GM23338 (cell line): ENCODE data around the gene KLK10. TPM values are rescaled to one million over a fixed set of nuclear protein-coding genes. Genes with fewer than 3 reads are reported as not detected.

Source experiments
- ATAC-seq: fragments of 200-7000 bp; cut with Tn5 transposase; 3 replicates; pipeline ENCODE4 v1.9.1; 2020
- DNase-seq: peaks from one replicate; pipeline ENCODE4 v3.0.0-alpha.2; 2015; ENCODE audit warnings: low spot score
- H2AFZ ChIP-seq: fragments of 200-600 bp; sonication (generic); 2 replicates; pipeline ENCODE4 v1.8.0; 2016; ENCODE audit warnings: antibody characterized with exemption, mild to moderate bottlenecking, moderate library complexity
- H3F3A ChIP-seq: fragments of 200-600 bp; sonication (generic); replicated peaks from 2 replicates; pipeline ENCODE4 v1.8.0; 2017; ENCODE audit warnings: antibody characterized with exemption, mixed run types, low read depth
- H3K27ac ChIP-seq: fragments of 200-600 bp; sonication (generic); 2 replicates; pipeline ENCODE4 v1.6.1; 2016; ENCODE audit warnings: low read depth
- H3K27me3 ChIP-seq: fragments of 200-600 bp; sonication (generic); 2 replicates; pipeline ENCODE4 v1.8.0; 2016; ENCODE audit warnings: mild to moderate bottlenecking, mixed run types, moderate library complexity; ENCODE audit not compliant: insufficient read depth
- H3K36me3 ChIP-seq: fragments of 200-600 bp; sonication (generic); 2 replicates; pipeline ENCODE4 v1.8.0; 2016; ENCODE audit warnings: mild to moderate bottlenecking; ENCODE audit not compliant: insufficient read depth
- H3K4me1 ChIP-seq: fragments of 200-600 bp; sonication (generic); 2 replicates; pipeline ENCODE4 v1.8.0; 2016; ENCODE audit warnings: mild to moderate bottlenecking, moderate library complexity; ENCODE audit not compliant: insufficient read depth
- H3K4me2 ChIP-seq: fragments of 200-600 bp; sonication (generic); 2 replicates; pipeline ENCODE4 v1.7.1; 2017; ENCODE audit warnings: mixed run types
- H3K4me3 ChIP-seq: fragments of 200-600 bp; sonication (generic); 2 replicates; pipeline ENCODE4 v1.6.1; 2016; ENCODE audit warnings: mixed run types
- H3K79me2 ChIP-seq: fragments of 200-600 bp; sonication (generic); replicated peaks from 2 replicates; pipeline ENCODE4 v1.8.0; 2017; ENCODE audit warnings: mild to moderate bottlenecking; ENCODE audit not compliant: insufficient read depth
- H3K9me2 ChIP-seq: fragments of 200-600 bp; sonication (generic); 2 replicates; pipeline ENCODE4 v1.8.0; 2017; ENCODE audit not compliant: insufficient read depth
- H4K20me1 ChIP-seq: fragments of 200-600 bp; sonication (generic); replicated peaks from 2 replicates; pipeline ENCODE4 v1.8.0; 2017; ENCODE audit warnings: mild to moderate bottlenecking; ENCODE audit not compliant: insufficient read depth
- H3K27ac Mint-ChIP-seq: 2 replicates; pipeline ENCODE4 v1.8.0; 2020; ENCODE audit warnings: inconsistent platforms, mild to moderate bottlenecking, moderate library complexity, mixed read lengths
- H3K27me3 Mint-ChIP-seq: 3 replicates; pipeline ENCODE4 v1.8.0; 2022; ENCODE audit warnings: low read depth, mild to moderate bottlenecking, moderate library complexity, mixed read lengths, inconsistent platforms; ENCODE audit not compliant: insufficient read depth, poor library complexity
- H3K36me3 Mint-ChIP-seq: 3 replicates; pipeline ENCODE4 v1.8.0; 2021; ENCODE audit warnings: low read depth, mild to moderate bottlenecking, inconsistent platforms, moderate library complexity, mixed read lengths
- H3K4me1 Mint-ChIP-seq: 3 replicates; pipeline ENCODE4 v1.8.0; 2020; ENCODE audit warnings: mild to moderate bottlenecking, inconsistent platforms, mixed read lengths
- H3K4me3 Mint-ChIP-seq: 3 replicates; pipeline ENCODE4 v1.8.0; 2021; ENCODE audit warnings: moderate library complexity, mild to moderate bottlenecking, inconsistent platforms, mixed read lengths
- H3K9me3 Mint-ChIP-seq: 3 replicates; pipeline ENCODE4 v1.8.0; 2020; ENCODE audit warnings: moderate library complexity, mild to moderate bottlenecking, inconsistent platforms, mixed read lengths
- CREB1 ChIP-seq: fragments of 250-450 bp; sonication (Bioruptor Pico); IDR thresholded peaks from 2 replicates; pipeline ENCODE4 v1.5.0; 2020; ENCODE audit warnings: low read depth, mild to moderate bottlenecking, moderate library complexity
- ETS1 ChIP-seq: IDR thresholded peaks from 2 replicates; pipeline ENCODE4 v1.6.1; 2016; ENCODE audit warnings: antibody characterized with exemption
- EZH2phosphoT487 ChIP-seq: fragments of 200-600 bp; sonication (generic); IDR thresholded peaks from one replicate; pipeline ENCODE4 v1.8.1; 2018; ENCODE audit warnings: antibody characterized with exemption; ENCODE audit not compliant: unreplicated experiment
- JUNB ChIP-seq: IDR thresholded peaks from one replicate; pipeline ENCODE4 v1.6.1; 2016; ENCODE audit warnings: antibody characterized with exemption; ENCODE audit not compliant: unreplicated experiment
- POLR2AphosphoS5 ChIP-seq: IDR thresholded peaks from 2 replicates; pipeline ENCODE4 v1.6.1; 2016; ENCODE audit warnings: antibody characterized with exemption, low read depth
- STAT1 ChIP-seq: IDR thresholded peaks from one replicate; pipeline ENCODE4 v1.6.1; 2016; ENCODE audit warnings: antibody characterized with exemption; ENCODE audit not compliant: unreplicated experiment
- ZNF331 ChIP-seq: fragments of 250-450 bp; sonication (Bioruptor Pico); IDR thresholded peaks from 2 replicates; pipeline ENCODE4 v1.5.0; 2020; ENCODE audit warnings: low read depth, mild to moderate bottlenecking, moderate library complexity
- polyA plus RNA-seq: library from polyadenylated mRNA; unstranded; fragments of >200 nt; fragmentation: Nextera tagmentation; extraction: Ambion mirVana; gene quantifications from 2 replicates; pipeline ENCODE4 v1.2.1, GENCODE V29; 2016
- total RNA-seq: library from RNA; depleted of rRNA; stranded (reverse); fragments of >200 nt; shearing (Covaris generic); gene quantifications from 2 replicates; pipeline ENCODE4 v1.2.3, GENCODE V29; 2014
- TF ChIP-seq, protein P1 (sequence below): IDR thresholded peaks from one replicate; pipeline ENCODE4 v1.6.1; 2018; ENCODE audit warnings: antibody characterized with exemption; ENCODE audit not compliant: unreplicated experiment
- TF ChIP-seq, protein P2 (sequence below): fragments of 250-450 bp; sonication (Bioruptor Pico); IDR thresholded peaks from 2 replicates; pipeline ENCODE4 v1.5.0; 2020; ENCODE audit warnings: mild to moderate bottlenecking, moderate library complexity

KLK10 gene
- total and polyA plus RNA-seq, 2 experiments from 2014 or later = 6.1 to 6.6 TPM

- TF ChIP-seq ZNF331 (no peak), CREB1 (CRISPR knock-in tag) (no peak), EZH2phosphoT487 (no peak), ETS1 (no peak), JUNB (no peak)
- TF ChIP-seq, protein P1, sequence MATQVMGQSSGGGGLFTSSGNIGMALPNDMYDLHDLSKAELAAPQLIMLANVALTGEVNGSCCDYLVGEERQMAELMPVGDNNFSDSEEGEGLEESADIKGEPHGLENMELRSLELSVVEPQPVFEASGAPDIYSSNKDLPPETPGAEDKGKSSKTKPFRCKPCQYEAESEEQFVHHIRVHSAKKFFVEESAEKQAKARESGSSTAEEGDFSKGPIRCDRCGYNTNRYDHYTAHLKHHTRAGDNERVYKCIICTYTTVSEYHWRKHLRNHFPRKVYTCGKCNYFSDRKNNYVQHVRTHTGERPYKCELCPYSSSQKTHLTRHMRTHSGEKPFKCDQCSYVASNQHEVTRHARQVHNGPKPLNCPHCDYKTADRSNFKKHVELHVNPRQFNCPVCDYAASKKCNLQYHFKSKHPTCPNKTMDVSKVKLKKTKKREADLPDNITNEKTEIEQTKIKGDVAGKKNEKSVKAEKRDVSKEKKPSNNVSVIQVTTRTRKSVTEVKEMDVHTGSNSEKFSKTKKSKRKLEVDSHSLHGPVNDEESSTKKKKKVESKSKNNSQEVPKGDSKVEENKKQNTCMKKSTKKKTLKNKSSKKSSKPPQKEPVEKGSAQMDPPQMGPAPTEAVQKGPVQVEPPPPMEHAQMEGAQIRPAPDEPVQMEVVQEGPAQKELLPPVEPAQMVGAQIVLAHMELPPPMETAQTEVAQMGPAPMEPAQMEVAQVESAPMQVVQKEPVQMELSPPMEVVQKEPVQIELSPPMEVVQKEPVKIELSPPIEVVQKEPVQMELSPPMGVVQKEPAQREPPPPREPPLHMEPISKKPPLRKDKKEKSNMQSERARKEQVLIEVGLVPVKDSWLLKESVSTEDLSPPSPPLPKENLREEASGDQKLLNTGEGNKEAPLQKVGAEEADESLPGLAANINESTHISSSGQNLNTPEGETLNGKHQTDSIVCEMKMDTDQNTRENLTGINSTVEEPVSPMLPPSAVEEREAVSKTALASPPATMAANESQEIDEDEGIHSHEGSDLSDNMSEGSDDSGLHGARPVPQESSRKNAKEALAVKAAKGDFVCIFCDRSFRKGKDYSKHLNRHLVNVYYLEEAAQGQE = no peak
These were observed 7.0 kb upstream of the KLK10 start, which contains the start of gene KLK11 (continued) for GRCh38 chr19:51026554-51026831.

DNA sequence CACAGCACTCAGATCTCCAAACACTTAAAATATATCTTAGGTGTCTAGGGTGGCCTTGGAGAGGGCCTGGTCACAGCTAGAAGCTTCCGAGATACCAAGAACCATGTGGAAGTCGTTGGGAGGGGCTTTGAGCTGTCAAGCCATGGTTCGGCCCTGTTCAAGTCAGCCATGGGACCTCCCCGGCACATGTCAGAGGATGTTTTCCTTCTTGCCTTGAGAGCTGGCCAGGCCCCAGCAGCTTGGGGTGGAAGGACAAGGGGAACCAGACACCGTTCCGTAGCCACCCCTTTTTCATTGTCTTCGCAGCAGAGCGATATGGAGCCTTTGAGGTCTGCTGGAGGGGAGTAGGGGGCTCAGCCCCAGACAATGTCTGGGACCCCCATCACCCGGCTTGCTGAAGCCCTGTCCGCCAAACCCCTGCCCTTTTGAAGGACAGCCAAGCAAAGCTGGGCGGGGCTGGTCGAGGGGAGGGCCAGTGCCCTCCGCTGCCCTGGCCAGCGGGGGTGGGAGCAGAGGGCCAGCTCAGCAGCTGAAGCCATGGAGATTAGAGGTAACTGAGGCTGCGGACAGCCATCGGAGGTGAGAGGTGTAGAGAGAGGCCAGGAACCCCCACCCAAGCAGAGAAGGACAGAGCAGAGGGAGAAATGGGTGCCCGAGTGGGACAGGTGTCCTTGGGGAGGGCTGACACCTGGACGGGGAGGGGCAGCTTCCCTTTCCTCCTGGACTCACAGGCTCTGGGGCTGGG is 6.5 kb upstream of the KLK10 start:
- no peaks in the 10 kb centered on the region; the same call in 2 of the 3 replicates for H3K9me3 Mint-ChIP-seq
- no peaks in the 10 kb centered on the region for H3F3A ChIP-seq
- H3K4me1 Mint-ChIP-seq = peaks cover 42% of the 10 kb centered on the region
- no peaks in the 10 kb centered on the region for H3K36me3 ChIP-seq
- no peaks in the 10 kb centered on the region for H3K27me3 ChIP-seq
- no peak overlapping the region for H3K4me3 ChIP-seq
- no peak overlapping the region for H3K27ac Mint-ChIP-seq
- no peak overlapping the region for H2AFZ ChIP-seq
- H3K9me2 ChIP-seq = peaks cover 7% of the 10 kb centered on the region; the same call in 1 of the 2 replicates
- H4K20me1 ChIP-seq = no peaks in the 10 kb centered on the region
- H3K79me2 ChIP-seq = no peaks in the 10 kb centered on the region
- no peak overlapping the region for H3K4me3 Mint-ChIP-seq
- peaks cover 5% of the 10 kb centered on the region; the same call in 1 of the 2 replicates for H3K4me1 ChIP-seq
- no peak for ATAC-seq
- H3K27me3 Mint-ChIP-seq = peaks cover 20% of the 10 kb centered on the region
- H3K36me3 Mint-ChIP-seq = peaks cover 3% of the 10 kb centered on the region; the same call in 1 of the 3 replicates
- H3K4me2 ChIP-seq = no peak overlapping the region
- no peak for DNase-seq
- no peak overlapping the region for H3K27ac ChIP-seq
- TF ChIP-seq CREB1 (CRISPR knock-in tag) = no peak
- TF ChIP-seq, protein P2, sequence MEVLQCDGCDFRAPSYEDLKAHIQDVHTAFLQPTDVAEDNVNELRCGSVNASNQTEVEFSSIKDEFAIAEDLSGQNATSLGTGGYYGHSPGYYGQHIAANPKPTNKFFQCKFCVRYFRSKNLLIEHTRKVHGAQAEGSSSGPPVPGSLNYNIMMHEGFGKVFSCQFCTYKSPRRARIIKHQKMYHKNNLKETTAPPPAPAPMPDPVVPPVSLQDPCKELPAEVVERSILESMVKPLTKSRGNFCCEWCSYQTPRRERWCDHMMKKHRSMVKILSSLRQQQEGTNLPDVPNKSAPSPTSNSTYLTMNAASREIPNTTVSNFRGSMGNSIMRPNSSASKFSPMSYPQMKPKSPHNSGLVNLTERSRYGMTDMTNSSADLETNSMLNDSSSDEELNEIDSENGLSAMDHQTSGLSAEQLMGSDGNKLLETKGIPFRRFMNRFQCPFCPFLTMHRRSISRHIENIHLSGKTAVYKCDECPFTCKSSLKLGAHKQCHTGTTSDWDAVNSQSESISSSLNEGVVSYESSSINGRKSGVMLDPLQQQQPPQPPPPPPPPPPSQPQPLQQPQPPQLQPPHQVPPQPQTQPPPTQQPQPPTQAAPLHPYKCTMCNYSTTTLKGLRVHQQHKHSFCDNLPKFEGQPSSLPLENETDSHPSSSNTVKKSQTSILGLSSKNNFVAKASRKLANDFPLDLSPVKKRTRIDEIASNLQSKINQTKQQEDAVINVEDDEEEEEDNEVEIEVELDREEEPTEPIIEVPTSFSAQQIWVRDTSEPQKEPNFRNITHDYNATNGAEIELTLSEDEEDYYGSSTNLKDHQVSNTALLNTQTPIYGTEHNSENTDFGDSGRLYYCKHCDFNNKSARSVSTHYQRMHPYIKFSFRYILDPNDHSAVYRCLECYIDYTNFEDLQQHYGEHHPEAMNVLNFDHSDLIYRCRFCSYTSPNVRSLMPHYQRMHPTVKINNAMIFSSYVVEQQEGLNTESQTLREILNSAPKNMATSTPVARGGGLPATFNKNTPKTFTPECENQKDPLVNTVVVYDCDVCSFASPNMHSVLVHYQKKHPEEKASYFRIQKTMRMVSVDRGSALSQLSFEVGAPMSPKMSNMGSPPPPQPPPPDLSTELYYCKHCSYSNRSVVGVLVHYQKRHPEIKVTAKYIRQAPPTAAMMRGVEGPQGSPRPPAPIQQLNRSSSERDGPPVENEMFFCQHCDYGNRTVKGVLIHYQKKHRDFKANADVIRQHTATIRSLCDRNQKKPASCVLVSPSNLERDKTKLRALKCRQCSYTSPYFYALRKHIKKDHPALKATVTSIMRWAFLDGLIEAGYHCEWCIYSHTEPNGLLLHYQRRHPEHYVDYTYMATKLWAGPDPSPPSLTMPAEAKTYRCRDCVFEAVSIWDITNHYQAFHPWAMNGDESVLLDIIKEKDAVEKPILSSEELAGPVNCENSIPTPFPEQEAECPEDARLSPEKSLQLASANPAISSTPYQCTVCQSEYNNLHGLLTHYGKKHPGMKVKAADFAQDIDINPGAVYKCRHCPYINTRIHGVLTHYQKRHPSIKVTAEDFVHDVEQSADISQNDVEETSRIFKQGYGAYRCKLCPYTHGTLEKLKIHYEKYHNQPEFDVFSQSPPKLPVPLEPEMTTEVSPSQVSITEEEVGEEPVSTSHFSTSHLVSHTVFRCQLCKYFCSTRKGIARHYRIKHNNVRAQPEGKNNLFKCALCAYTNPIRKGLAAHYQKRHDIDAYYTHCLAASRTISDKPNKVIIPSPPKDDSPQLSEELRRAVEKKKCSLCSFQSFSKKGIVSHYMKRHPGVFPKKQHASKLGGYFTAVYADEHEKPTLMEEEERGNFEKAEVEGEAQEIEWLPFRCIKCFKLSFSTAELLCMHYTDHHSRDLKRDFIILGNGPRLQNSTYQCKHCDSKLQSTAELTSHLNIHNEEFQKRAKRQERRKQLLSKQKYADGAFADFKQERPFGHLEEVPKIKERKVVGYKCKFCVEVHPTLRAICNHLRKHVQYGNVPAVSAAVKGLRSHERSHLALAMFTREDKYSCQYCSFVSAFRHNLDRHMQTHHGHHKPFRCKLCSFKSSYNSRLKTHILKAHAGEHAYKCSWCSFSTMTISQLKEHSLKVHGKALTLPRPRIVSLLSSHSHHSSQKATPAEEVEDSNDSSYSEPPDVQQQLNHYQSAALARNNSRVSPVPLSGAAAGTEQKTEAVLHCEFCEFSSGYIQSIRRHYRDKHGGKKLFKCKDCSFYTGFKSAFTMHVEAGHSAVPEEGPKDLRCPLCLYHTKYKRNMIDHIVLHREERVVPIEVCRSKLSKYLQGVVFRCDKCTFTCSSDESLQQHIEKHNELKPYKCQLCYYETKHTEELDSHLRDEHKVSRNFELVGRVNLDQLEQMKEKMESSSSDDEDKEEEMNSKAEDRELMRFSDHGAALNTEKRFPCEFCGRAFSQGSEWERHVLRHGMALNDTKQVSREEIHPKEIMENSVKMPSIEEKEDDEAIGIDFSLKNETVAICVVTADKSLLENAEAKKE (CRISPR knock-in tag) = no peak
- TF ChIP-seq POLR2AphosphoS5 = no peak
- TF ChIP-seq EZH2phosphoT487 = no peak
- TF ChIP-seq, protein P1 = no peak
- no peak for TF ChIP-seq STAT1
- TF ChIP-seq ZNF331 = no peak
